Cerebellar cortex (tissue), 1 donor: Measurements from ENCODE around the gene GPR176.
A peak's percentile ranks its signal among the peaks of the same experiment; 100 is the strongest.
"Not testable (repeated sequence)": the region's sequence is repeated elsewhere in the genome, so short reads cannot be mapped to it uniquely, and the experiment has no call there.

ENCODE experiments used
- DNase-seq: peaks from one replicate; pipeline ENCODE4 v3.0.0-alpha.2; 2015; ENCODE audit warnings: low spot score

GPR176 gene

GRCh38 chr15:39935241-39935640 lies 15.2 kb upstream of the GPR176 start:
- no peak for DNase-seq

- peak; percentile 58 for DNase-seq
Measured at GRCh38 chr15:39934397-39935071, 14.5 kb upstream of the GPR176 start.

DNA sequence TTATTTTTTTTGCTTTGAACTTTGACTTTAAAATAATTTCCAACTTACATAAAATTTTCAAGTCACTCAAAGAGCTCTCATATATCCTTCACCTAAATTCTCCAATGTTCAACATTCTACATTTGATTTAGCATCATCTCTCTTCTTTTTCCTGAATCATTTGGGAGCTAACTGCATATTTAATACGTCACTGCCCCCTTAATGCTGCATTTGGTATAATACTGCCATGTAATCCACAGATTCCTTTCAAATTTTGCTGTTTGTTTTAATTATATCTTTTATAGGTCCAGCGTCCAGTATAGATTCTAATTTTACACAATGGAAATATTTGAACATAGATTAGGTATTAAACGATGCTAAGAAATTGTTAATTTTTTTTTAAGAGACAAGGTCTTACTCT lies 11.5 kb upstream of the GPR176 start:
- no peak for DNase-seq

- no peak for DNase-seq
Measured at GRCh38 chr15:39926526-39926925, 6.5 kb upstream of the GPR176 start.

DNA sequence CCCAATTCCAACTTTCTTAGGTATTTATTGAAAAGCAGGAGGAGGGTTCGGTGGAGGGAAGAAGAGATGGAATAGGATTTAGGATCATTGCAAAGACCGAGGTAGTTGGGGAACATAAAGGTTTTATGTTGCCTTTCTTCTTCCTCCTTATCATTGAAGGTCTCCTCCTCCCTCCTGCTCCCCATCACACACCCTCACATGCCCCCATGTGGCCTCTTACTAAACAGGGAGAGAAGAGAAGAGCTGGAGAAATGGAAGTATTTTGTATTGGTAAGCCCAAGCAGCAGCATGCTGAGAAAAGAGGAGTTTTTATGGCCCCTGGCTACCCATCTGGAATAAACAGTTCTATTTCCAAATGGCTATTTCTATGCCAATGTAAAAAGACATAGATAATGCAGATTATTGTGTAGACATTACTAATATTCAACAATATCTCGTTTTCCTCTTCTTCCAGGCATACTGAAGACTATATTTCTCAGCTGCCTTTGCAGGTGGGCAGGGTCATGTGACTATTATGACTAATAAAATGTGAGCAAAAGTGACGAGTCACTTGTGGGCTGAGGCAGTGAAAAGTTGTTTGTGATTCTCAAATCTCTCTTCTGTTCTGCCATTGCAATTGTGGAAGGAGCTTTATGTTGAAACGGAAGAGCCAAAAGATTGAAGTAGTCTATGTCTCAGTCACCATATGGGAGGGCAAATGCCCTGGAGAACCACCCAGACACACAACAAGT lies 5.2 kb upstream of the GPR176 start:
- no peak for DNase-seq

DNA sequence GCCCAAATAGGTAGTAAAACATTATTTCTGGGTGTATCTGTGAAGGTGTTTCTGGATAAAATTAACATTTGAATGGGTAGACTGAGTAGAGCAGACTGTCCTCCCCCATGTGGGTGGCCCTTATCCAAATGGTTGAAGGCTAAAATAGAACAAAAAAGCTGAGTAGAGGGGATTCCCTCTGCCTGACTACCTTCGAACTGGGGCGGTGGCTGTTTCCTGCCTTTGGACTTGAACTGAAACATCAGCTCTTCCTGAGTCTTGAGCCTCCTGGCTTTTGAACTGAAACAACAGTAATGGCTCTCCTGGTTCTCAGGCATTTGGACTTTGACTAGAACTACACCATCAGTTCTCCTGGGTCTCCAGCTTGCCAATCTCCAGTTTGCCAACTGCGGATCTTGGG lies 4.4 kb upstream of the GPR176 start:
- no peak for DNase-seq

- no peak for DNase-seq
Measured at GRCh38 chr15:39922462-39923092, 2.5 kb upstream of the GPR176 start.

GRCh38 chr15:39921274-39921638 lies 1.2 kb upstream of the GPR176 start:
- no peak for DNase-seq

GRCh38 chr15:39920510-39921273 lies 626 bp upstream of the GPR176 start:
- peak; percentile 68 for DNase-seq

DNA sequence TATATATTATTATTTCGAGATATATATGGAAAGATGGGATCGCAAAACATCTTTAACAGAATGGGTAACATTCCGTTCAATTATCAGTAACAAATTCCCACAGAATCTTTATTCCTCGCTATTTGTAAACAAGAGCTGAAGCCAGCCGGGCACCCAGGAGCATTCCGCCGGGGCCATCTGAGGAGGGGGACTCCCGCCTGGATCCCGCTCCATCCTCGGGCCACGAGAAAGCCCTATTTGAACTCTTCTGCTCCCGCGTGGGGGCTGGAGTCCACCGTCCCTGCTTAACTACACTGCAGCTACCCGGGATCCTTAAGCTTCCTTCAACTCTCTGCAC lies 687 bp downstream of the GPR176 start:
- DNase-seq: peak; percentile 40

DNA sequence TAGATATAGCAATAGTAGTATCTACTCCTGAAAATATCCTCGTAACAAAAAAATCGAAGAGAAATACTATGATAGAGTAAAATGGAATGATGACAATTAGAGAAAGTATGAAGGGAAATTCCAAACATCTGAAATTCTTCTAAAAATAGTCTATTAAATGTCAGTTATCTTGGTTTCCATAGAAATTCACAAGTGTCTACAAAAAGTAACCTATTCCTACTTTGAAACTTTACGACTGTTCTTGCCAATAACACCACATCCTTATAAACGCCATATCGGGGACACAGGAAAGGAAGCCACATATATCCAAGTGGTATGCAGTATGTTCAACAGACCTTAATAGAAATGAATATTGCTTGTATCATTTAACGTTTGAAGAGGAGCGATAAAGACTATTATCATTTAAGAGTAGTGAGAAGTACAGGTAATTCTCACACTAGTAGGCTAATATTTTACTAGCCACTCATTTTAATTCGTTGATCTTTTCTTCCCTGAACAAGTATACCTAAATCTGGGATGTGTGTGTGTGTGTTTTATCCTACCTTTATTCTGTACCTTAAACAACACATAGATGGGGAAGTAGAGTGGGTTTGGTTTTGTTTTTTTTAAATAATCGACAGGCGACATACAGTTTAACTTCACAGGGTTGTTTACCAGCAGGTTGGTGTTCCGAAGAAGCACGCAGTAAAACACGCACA lies 1.2 kb downstream of the GPR176 start:
- DNase-seq: peak; percentile 51

GRCh38 chr15:39914977-39915376 lies 5.1 kb downstream of the GPR176 start:
- DNase-seq: no peak

DNA sequence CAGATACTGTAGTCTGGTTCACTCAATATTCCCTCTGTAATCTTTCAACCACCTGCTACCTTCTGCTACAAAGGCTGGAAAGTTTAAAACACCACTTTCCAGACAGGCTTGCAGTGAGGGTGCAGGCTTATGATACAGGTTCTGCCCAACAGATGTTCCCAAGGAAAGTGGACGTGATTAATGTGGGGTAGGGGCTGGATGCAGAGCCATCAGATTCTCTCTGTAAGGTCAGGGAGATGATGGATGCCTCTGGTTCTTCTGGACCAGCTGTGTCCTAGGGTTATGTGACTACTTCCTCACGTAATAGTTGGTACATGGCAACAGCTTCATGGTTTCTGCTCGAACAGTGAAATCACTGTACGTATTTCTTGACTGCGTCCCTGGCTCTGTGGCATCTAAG lies 11.1 kb downstream of the GPR176 start:
- DNase-seq: no peak

- peak; percentile 17 for DNase-seq
Measured at GRCh38 chr15:39908186-39908585, 11.9 kb downstream of the GPR176 start.

- DNase-seq: peak; percentile 85
Measured at GRCh38 chr15:39907216-39907615, 12.8 kb downstream of the GPR176 start.

GRCh38 chr15:39904115-39904514 lies 16.0 kb downstream of the GPR176 start:
- no peak for DNase-seq

DNA sequence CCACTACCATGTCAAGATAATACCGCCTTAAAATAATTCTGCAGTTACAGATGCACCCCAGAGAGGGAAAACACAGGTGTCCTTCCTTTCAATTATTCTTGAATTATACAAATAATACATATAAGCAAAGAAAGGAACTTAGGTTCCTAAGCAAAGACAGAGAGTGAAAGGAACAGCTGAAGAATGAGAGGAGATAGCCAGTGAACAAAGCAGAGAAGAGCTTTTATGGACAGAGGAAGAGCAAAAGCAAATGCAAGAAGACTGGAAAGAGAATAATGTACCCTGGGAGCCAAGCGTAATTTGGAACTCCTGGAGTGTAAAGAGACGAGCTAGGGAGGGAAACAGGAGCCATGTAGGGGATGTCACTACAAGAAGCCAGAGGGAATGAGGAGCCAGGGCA lies 21.7 kb downstream of the GPR176 start:
- DNase-seq: no peak

GRCh38 chr15:39896846-39897245 lies 23.2 kb downstream of the GPR176 start:
- no peak for DNase-seq

DNA sequence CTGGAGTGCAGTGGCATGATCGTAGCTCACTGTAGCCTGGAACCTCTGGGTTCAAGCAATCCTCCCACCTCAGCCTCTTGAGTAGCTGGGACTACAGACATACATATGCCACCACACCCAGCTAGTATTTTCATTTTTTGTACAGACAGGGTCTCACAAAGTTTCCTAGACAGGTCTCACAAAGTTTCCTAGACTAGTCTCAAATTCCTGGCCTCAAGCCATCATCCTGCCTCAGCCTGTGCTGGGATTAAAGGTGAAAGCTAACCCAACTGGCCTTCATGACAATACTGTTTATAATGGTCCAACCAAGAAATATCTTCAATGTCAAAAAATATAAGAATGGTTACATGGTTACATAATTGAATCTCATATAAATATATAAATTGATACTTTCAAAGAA lies 24.0 kb downstream of the GPR176 start:
- DNase-seq: no peak

DNA sequence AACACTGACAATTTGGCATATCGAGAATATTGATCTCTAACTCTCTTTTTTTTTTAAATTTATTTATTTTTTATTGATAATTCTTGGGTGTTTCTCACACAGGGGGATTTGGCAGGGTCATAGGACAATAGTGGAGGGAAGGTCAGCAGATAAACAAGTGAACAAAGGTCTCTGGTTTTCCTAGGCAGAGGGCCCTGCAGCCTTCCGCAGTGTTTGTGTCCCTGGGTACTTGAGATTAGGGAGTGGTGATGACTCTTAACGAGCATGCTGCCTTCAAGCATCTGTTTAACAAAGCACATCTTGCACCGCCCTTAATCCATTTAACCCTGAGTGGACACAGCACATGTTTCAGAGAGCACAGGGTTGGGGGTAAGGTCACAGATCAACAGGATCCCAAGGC lies 27.0 kb downstream of the GPR176 start:
- not testable (repeated sequence) for DNase-seq

GRCh38 chr15:39892418-39892817 lies 27.6 kb downstream of the GPR176 start:
- no peak for DNase-seq

DNA sequence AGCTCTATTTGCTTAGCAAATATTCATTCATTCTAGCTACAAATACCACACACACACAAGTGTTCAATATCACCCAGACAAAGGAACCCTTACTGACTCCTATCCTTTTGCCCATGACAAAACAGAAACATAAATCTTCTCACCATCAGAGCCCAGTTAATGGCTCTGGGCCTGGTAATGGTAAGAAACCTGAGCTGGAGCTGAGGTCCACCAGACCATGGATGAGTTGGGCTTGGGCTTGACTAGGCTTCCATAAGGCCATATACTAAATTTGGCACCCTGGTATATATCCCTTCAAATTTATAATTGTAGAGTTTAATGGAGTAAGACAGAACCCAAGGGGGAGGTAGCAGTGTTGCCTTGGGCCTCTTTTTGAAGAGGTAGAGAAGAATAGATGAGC lies 29.4 kb downstream of the GPR176 start:
- no peak for DNase-seq
